HepG2 (cell line): ENCODE data around the gene QRSL1. TPM values are rescaled to one million over a fixed set of nuclear protein-coding genes. Genes with fewer than 3 reads are reported as not detected.

Experiments used
- NPAS2 ChIP-seq: sonication (generic); formaldehyde crosslinking; IDR thresholded peaks from 2 replicates; pipeline ENCODE4 v1.8.0; 2022; ENCODE audit warnings: mild to moderate bottlenecking, missing genetic modification reagents, borderline replicate concordance
- RORA ChIP-seq: sonication (generic); formaldehyde crosslinking; IDR thresholded peaks from 2 replicates; pipeline ENCODE4 v1.5.0; 2020; ENCODE audit warnings: mild to moderate bottlenecking, missing genetic modification reagents, moderate library complexity
- STAT6 ChIP-seq: sonication (generic); formaldehyde crosslinking; IDR thresholded peaks from 2 replicates; pipeline ENCODE4 v1.4.0; 2020; ENCODE audit warnings: missing genetic modification reagents, mild to moderate bottlenecking, borderline replicate concordance
- TIGD3 ChIP-seq: sonication (generic); formaldehyde crosslinking; IDR thresholded peaks from 2 replicates; pipeline ENCODE4 v1.5.1; 2020; ENCODE audit warnings: mild to moderate bottlenecking, missing genetic modification reagents, borderline replicate concordance
- ZNF260 ChIP-seq: sonication (generic); formaldehyde crosslinking; IDR thresholded peaks from 2 replicates; pipeline ENCODE4 v1.4.0; 2020; ENCODE audit warnings: missing genetic modification reagents, low read depth, mild to moderate bottlenecking, borderline replicate concordance
- ZNF382 ChIP-seq: sonication (generic); formaldehyde crosslinking; IDR thresholded peaks from 2 replicates; pipeline ENCODE4 v1.5.0; 2020; ENCODE audit warnings: missing genetic modification reagents, mild to moderate bottlenecking, borderline replicate concordance
- ZNF441 ChIP-seq: sonication (generic); formaldehyde crosslinking; IDR thresholded peaks from 2 replicates; pipeline ENCODE4 v1.7.0; 2021; ENCODE audit warnings: missing genetic modification reagents, borderline replicate concordance
- ZNF749 ChIP-seq: sonication (generic); formaldehyde crosslinking; IDR thresholded peaks from 2 replicates; pipeline ENCODE4 v1.8.0; 2022; ENCODE audit warnings: mild to moderate bottlenecking, missing genetic modification reagents, moderate library complexity, borderline replicate concordance
- polyA plus RNA-seq, 8 experiments: library from polyadenylated mRNA; depleted of rRNA in 3 of 8; stranded (reverse) in 7 of 8; unstranded in 1 of 8; fragments of >200 nt; fragmentation: Illumina TruSeq in 4 of 8; extraction: Trizol in 4 of 8; gene quantifications; 2 replicates each; pipeline versions ENCODE4 v1.2.1 to v1.2.3, GENCODE V29; 2011 to 2016; ENCODE audit warnings: low read depth in 4 of 8, missing spikeins in 1 of 8, mixed read lengths in 1 of 8; ENCODE audit not compliant: insufficient read depth in 1 of 8
- total RNA-seq, 5 experiments: library from RNA; depleted of rRNA; stranded (reverse); fragments of >200 nt; fragmentation: Illumina TruSeq; extraction: Trizol; gene quantifications; 2 replicates each; pipeline ENCODE4 v1.2.3, GENCODE V29; 2016; ENCODE audit warnings: low read depth in 1 of 5

QRSL1 gene
- total and polyA plus RNA-seq, 2 of the 13 experiments (the other 11 are each of a cell fraction or from before 2014, with no cell fraction given), result 8.2 to 22.3 TPM

- no peak for TF ChIP-seq STAT6 (CRISPR knock-in tag)
- TF ChIP-seq TIGD3 (CRISPR knock-in tag), result no peak
- TF ChIP-seq ZNF260 (CRISPR knock-in tag), result no peak
- no peak for TF ChIP-seq RORA (CRISPR knock-in tag)
- no peak for TF ChIP-seq NPAS2 (CRISPR knock-in tag)
- TF ChIP-seq ZNF749 (CRISPR knock-in tag), result no peak
- no peak for TF ChIP-seq ZNF441 (CRISPR knock-in tag)
- TF ChIP-seq ZNF382 (CRISPR knock-in tag), result no peak
Observed at GRCh38 chr6:106620931-106621672, 8.3 kb upstream of the QRSL1 start (continued).
